Loucy (cell line): Measurements from ENCODE around the gene MINK1.

ENCODE experiments used
- H2AFZ ChIP-seq: fragments of 200-600 bp; sonication (generic); 2 replicates; pipeline ENCODE4 v1.6.0; 2016; ENCODE audit warnings: antibody characterized with exemption, mild to moderate bottlenecking, low read length, moderate library complexity
- H3F3A ChIP-seq: fragments of 200-600 bp; 2 replicates; pipeline ENCODE4 v1.6.0; 2016; ENCODE audit warnings: antibody characterized with exemption, low read depth, mild to moderate bottlenecking
- H3K27me3 ChIP-seq: fragments of 200-600 bp; sonication (generic); 2 replicates; pipeline ENCODE4 v1.6.1; 2014; ENCODE audit warnings: low read length, mild to moderate bottlenecking; ENCODE audit not compliant: insufficient read depth, poor library complexity, severe bottlenecking
- H3K36me3 ChIP-seq: fragments of 200-600 bp; sonication (generic); 2 replicates; pipeline ENCODE4 v1.6.1; 2016; ENCODE audit warnings: low read length; ENCODE audit not compliant: insufficient read depth
- H3K4me1 ChIP-seq: fragments of 200-600 bp; sonication (generic); 2 replicates; pipeline ENCODE4 v1.5.1; 2014; ENCODE audit warnings: low read length, mild to moderate bottlenecking; ENCODE audit not compliant: insufficient read depth, poor library complexity, severe bottlenecking
- H3K4me2 ChIP-seq: fragments of 200-600 bp; sonication (generic); 2 replicates; pipeline ENCODE4 v1.6.0; 2014; ENCODE audit warnings: antibody characterized with exemption, low read length, low read depth, mild to moderate bottlenecking; ENCODE audit not compliant: poor library complexity, severe bottlenecking
- H3K4me3 ChIP-seq: fragments of 200-600 bp; sonication (generic); 2 replicates; pipeline ENCODE4 v1.5.1; 2014; ENCODE audit warnings: low read length, mild to moderate bottlenecking, mixed read lengths; ENCODE audit not compliant: poor library complexity, severe bottlenecking
- H3K79me2 ChIP-seq: fragments of 200-600 bp; sonication (generic); 2 replicates; pipeline ENCODE4 v1.6.1; 2014; ENCODE audit warnings: low read length; ENCODE audit not compliant: insufficient read depth
- H3K9ac ChIP-seq: fragments of 200-600 bp; sonication (generic); 2 replicates; pipeline ENCODE4 v1.6.0; 2014; ENCODE audit warnings: mild to moderate bottlenecking, low read depth, low read length, moderate library complexity; ENCODE audit not compliant: poor library complexity, severe bottlenecking
- H3K9me2 ChIP-seq: fragments of 200-600 bp; sonication (generic); replicated peaks from 2 replicates; pipeline ENCODE4 v1.6.1; 2016; ENCODE audit warnings: low read depth, low read length, mixed read lengths
- H3K9me3 ChIP-seq: fragments of 200-600 bp; sonication (generic); 2 replicates; pipeline ENCODE4 v1.6.1; 2014; ENCODE audit warnings: mild to moderate bottlenecking, antibody characterized with exemption, low read length, low read depth; ENCODE audit not compliant: insufficient read depth
- H4K20me1 ChIP-seq: fragments of 200-600 bp; sonication (generic); 2 replicates; pipeline ENCODE4 v1.6.0; 2014; ENCODE audit warnings: antibody characterized with exemption, low read length, mild to moderate bottlenecking; ENCODE audit not compliant: insufficient read depth, poor library complexity, severe bottlenecking
- CTCF ChIP-seq: fragments of 200-600 bp; sonication (generic); conservative IDR thresholded peaks from 2 replicates; pipeline ENCODE4 v1.5.1; 2014; ENCODE audit warnings: mild to moderate bottlenecking, antibody characterized with exemption, low read length
- EZH2phosphoT487 ChIP-seq: fragments of 200-600 bp; IDR thresholded peaks from 2 replicates; pipeline ENCODE4 v1.6.1; 2018; ENCODE audit warnings: antibody characterized with exemption, mild to moderate bottlenecking, moderate library complexity, borderline replicate concordance

MINK1 gene

GRCh38 chr17:4816826-4817225 lies 16.3 kb upstream of the MINK1 start:
- H3K27me3 ChIP-seq = no peaks in the 10 kb centered on the region
- H3K9ac ChIP-seq = no peak overlapping the region
- no peak for TF ChIP-seq CTCF
- no peak for TF ChIP-seq EZH2phosphoT487
- H3K4me1 ChIP-seq = no peaks in the 10 kb centered on the region
- H3K36me3 ChIP-seq = no peaks in the 10 kb centered on the region
- no peaks in the 10 kb centered on the region for H3K9me2 ChIP-seq
- H4K20me1 ChIP-seq = no peaks in the 10 kb centered on the region
- no peaks in the 10 kb centered on the region for H3K79me2 ChIP-seq
- H3K4me2 ChIP-seq = no peak overlapping the region
- H3K4me3 ChIP-seq = no peak overlapping the region
- H3F3A ChIP-seq = no peaks in the 10 kb centered on the region
- H3K9me3 ChIP-seq = no peaks in the 10 kb centered on the region
- H2AFZ ChIP-seq = no peak overlapping the region

- no peak overlapping the region for H2AFZ ChIP-seq
- H3K4me2 ChIP-seq = no peak overlapping the region
- H3K9me3 ChIP-seq = no peaks in the 10 kb centered on the region
- no peaks in the 10 kb centered on the region for H3K27me3 ChIP-seq
- TF ChIP-seq CTCF (no peak), EZH2phosphoT487 (no peak)
- no peak overlapping the region for H3K4me3 ChIP-seq
- no peaks in the 10 kb centered on the region for H4K20me1 ChIP-seq
- no peaks in the 10 kb centered on the region for H3K79me2 ChIP-seq
- no peaks in the 10 kb centered on the region for H3F3A ChIP-seq
- no peaks in the 10 kb centered on the region for H3K36me3 ChIP-seq
- no peaks in the 10 kb centered on the region for H3K4me1 ChIP-seq
- no peak overlapping the region for H3K9ac ChIP-seq
- no peaks in the 10 kb centered on the region for H3K9me2 ChIP-seq
These were observed 14.9 kb upstream of the MINK1 start for GRCh38 chr17:4818276-4818675.

DNA sequence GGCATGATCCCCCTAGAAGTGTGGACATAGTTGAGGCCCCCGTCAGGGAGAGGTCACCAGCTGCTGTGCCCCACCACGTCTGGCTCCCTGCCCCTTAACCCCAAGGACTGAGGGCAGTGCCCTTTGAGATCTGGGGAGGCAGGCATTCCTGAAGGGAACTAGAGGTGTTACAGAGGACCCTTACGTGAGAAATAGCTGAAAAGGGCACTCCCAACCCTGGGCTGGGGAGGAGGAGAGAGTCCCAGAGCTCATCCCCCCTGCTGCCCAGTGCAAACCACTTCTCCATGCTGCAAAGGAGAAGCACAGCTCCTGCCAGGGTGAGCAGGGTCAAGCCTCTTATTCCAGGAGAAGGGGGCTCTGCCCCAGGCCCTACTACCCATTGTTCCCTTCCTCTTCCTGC lies 10.3 kb upstream of the MINK1 start:
- Histone ChIP-seq H2AFZ (no peak overlapping the region), H3K9ac (no peak overlapping the region), H3K9me3 (no peaks in the 10 kb centered on the region), H3K36me3 (no peaks in the 10 kb centered on the region), H3F3A (no peaks in the 10 kb centered on the region), H3K4me2 (no peak overlapping the region), H4K20me1 (no peaks in the 10 kb centered on the region), H3K27me3 (no peaks in the 10 kb centered on the region), H3K4me3 (no peak overlapping the region), H3K9me2 (no peaks in the 10 kb centered on the region), H3K4me1 (no peaks in the 10 kb centered on the region), H3K79me2 (no peaks in the 10 kb centered on the region)
- no peak for TF ChIP-seq EZH2phosphoT487
- TF ChIP-seq CTCF = no peak
